Psoas muscle (tissue), 8 donors: ENCODE measurements around the gene RPTOR. TPM values are rescaled to one million over a fixed set of nuclear protein-coding genes. Genes with fewer than 3 reads are reported as not detected.

Experiments used
- ATAC-seq, 4 donors: fragments of 200-7000 bp; cut with Tn5 transposase; one replicate each; pipeline ENCODE4 v1.9.1; 2020; ENCODE audit warnings: moderate library complexity in 3 of 4, mild to moderate bottlenecking in 2 of 4
- DNase-seq, 2 donors: peaks; one replicate each; pipeline ENCODE4 v3.0.0-alpha.2; 2020
- H3K27ac ChIP-seq: fragments of 200-600 bp; one replicate; pipeline ENCODE4 v1.8.0; 2022
- H3K27me3 ChIP-seq, 3 donors: fragments of 200-600 bp in 1 of 3; one replicate each; pipeline versions ENCODE4 v1.6.1 to v1.8.0; 2013 to 2022; ENCODE audit warnings: low read length in 2 of 3, mild to moderate bottlenecking in 2 of 3, moderate library complexity in 1 of 3; ENCODE audit not compliant: insufficient read depth in 3 of 3
- H3K36me3 ChIP-seq, 2 donors: fragments of 200-600 bp in 1 of 2; one replicate each; pipeline versions ENCODE4 v1.6.1 to v1.8.0; 2013 to 2022; ENCODE audit warnings: low read depth in 1 of 2, mild to moderate bottlenecking in 1 of 2, moderate library complexity in 1 of 2; ENCODE audit not compliant: insufficient read depth in 1 of 2
- H3K4me1 ChIP-seq: fragments of 200-600 bp; one replicate; pipeline ENCODE4 v1.8.0; 2022
- H3K4me3 ChIP-seq: fragments of 200-600 bp; one replicate; pipeline ENCODE4 v1.8.0; 2022; ENCODE audit warnings: mild to moderate bottlenecking
- H3K9me3 ChIP-seq: fragments of 200-600 bp; one replicate; pipeline ENCODE4 v1.8.0; 2022
- WGBS, 3 donors: extraction: QIAGEN DNeasy Blood & Tissue Kit; methylation state at CpG; one replicate each; pipeline versions ENCODE4 v1.1.6 to v1.1.7; 2013; 5-methylcytosine and 5-hydroxymethylcytosine counted together
- intact Hi-C, 2 donors: fragments of 100-400 bp; cut with DNase I; formaldehyde crosslinking; loops; one replicate each; pipeline versions ENCODE4 v1.11.0 to v1.14.2; 2022
- polyA plus RNA-seq, 3 donors: library from polyadenylated mRNA; stranded (reverse); fragments of 200-250 nt; gene quantifications; one replicate each; pipeline ENCODE4 v1.2.3, GENCODE V29; 2013
- total RNA-seq, 4 donors: library from RNA; stranded (reverse); fragmentation: NEBNext Ultra II Directional in 2 of 4; extraction: Animal tissue kit (Norgen Biotek cat#: 25700) in 2 of 4; gene quantifications; one replicate each; pipeline versions ENCODE4 v1.2.1 to v1.2.4, GENCODE V29; 2021 to 2023
- TF ChIP-seq, protein P1 (sequence below): fragments of 200-600 bp; IDR thresholded peaks from one replicate; pipeline ENCODE4 v1.8.0; 2022; ENCODE audit warnings: antibody characterized with exemption
- donor health status: healthy with polysubstance abuse.
- donor health status: DM: no; HTN: no; CAD: no; lungs with moderate emphysema.
- donor health status: Bipolar disorder and iron deficiency.
- donor health status: healthy.
- donor health status: DM: yes; HTN: yes; CAD: no.
- donor health status: DM: no; HTN: no; CAD: no.
- donor health status: DM: no; HTN: no; CAD: no.
- donor health status: DM: yes; HTN: yes; CAD: no.

Gene RPTOR
- total and polyA plus RNA-seq, 7 donors, result 13.6 to 82.2 (median 32.5) TPM

DNA sequence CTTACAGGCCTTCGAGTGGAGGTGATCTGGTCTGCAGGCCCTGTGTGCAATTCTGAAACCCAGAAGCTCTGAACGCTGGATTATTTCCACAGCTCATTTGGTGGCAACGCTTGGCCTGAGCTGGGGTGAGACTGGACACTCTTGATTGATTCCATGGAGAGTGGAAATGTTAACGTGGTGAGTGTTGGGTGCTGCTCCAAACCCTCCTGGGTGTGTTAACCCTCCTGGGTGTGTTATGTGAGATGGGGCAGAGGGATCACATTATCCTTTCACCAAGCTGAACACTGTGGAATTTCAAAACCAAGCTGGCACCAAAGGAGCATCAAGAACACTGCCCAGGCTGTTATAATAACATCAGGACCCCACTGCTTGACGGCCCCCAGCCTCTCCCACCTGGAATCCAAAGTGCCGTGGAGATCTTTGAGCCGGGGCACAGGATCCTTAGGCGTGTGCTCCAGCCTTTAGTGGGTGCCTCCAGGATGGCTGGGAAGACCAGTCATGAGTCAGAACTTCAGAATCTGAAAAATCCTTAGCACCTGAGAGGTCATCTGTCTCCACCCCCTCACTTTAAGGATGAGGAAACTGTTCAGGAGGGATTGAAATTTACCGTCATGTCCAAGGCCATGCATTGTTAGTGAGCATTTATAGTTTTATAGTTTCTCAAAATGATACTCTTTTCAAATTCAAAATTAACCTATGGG lies 75.0 kb downstream of the RPTOR start:
- no peaks in the 10 kb centered on the region for H3K27me3 ChIP-seq
- intact Hi-C loops, result no loop called here
- H3K9me3 ChIP-seq, result no peaks in the 10 kb centered on the region
- peak overlapping the region; percentile 49 for H3K27ac ChIP-seq
- no peaks in the 10 kb centered on the region for H3K36me3 ChIP-seq
- H3K4me1 ChIP-seq, result peaks cover 27% of the 10 kb centered on the region
- H3K4me3 ChIP-seq, result no peak overlapping the region
- DNase-seq (no peak), ATAC-seq (peak; percentile 65 to 82 (median 76))
- whole genome bisulfite sequencing, 3 donors, result 39 to 65% (median 42%) methylated on average over 9 of the region's 9 CpGs
- TF ChIP-seq, protein P1, sequence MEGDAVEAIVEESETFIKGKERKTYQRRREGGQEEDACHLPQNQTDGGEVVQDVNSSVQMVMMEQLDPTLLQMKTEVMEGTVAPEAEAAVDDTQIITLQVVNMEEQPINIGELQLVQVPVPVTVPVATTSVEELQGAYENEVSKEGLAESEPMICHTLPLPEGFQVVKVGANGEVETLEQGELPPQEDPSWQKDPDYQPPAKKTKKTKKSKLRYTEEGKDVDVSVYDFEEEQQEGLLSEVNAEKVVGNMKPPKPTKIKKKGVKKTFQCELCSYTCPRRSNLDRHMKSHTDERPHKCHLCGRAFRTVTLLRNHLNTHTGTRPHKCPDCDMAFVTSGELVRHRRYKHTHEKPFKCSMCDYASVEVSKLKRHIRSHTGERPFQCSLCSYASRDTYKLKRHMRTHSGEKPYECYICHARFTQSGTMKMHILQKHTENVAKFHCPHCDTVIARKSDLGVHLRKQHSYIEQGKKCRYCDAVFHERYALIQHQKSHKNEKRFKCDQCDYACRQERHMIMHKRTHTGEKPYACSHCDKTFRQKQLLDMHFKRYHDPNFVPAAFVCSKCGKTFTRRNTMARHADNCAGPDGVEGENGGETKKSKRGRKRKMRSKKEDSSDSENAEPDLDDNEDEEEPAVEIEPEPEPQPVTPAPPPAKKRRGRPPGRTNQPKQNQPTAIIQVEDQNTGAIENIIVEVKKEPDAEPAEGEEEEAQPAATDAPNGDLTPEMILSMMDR, result no peak

DNA sequence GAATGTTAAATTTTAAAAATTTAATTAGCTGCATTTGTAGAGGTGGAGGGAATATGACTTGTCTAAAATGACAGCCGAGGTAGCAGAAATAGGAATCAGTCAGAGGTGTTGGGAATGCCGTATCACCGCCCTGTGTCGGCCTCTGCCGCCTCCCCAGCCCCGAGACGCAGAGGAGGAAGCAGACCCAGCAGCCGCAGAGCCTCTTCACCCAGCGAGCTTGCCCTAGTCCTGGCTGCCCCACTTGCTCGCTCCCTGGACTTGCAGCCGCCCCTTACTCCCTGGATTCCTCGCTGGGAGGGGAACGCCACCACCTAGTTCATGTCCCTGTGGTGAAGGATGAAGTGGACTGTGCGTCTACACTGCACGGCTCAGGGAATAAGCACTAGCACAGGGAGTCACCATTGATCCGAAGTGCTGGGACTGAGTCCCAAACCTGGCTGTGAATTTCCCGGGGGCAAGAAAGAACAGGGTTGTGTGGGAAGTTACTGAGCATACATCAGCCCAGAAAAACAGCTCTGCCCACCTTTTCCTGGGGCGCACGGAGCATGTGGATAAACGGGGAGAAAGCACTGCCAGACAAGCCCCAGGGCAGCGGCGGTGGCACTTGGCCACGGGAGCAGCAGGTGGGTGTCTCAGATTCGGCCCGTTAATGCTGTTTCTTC lies 76.8 kb downstream of the RPTOR start:
- Histone ChIP-seq H3K9me3 (no peaks in the 10 kb centered on the region), H3K36me3 (peaks cover 0 to 10% of the 10 kb centered on the region in 2 donors), H3K4me3 (no peak overlapping the region), H3K27me3 (no peaks in the 10 kb centered on the region), H3K27ac (no peak overlapping the region), H3K4me1 (peaks cover 27% of the 10 kb centered on the region)
- DNase-seq, result no peak
- ATAC-seq, result peak in 3 of 4 donors; percentile 14 to 25 (median 15)
- intact Hi-C loops, result no loop called here
- TF ChIP-seq, protein P1, result no peak
- WGBS, 3 donors, result 64 to 77% (median 66%) methylated on average over 25 of the region's 25 CpGs

DNA sequence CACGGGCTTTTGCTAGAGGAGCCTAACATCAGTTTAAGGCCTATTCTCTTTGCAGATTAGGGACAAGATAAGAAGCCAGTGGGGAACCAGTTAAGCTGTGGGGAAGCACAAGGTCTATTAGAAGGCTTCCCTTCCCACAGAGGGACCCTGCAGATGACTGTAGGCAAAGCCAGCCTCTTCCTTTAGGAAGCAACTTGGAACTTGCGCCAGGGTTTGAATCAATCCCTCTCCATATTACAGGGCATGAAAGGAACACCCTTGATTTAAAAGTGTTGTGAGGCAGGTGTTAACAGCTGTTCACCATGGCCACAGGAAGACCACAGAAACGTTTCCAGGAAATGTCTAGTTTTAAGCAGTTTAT lies 77.3 kb downstream of the RPTOR start:
- Histone ChIP-seq H3K4me3 (no peak overlapping the region), H3K27ac (no peak overlapping the region), H3K36me3 (peaks cover 2 to 14% of the 10 kb centered on the region in 2 donors), H3K27me3 (no peaks in the 10 kb centered on the region), H3K4me1 (peaks cover 27% of the 10 kb centered on the region), H3K9me3 (no peaks in the 10 kb centered on the region)
- intact Hi-C loops, result no loop called here
- 41 to 48% (median 42%) methylated on average over 3 of the region's 3 CpGs for WGBS, 3 donors
- ATAC-seq (peak in 1 of 4 donors; percentile 3), DNase-seq (no peak)
- TF ChIP-seq, protein P1, result no peak

DNA sequence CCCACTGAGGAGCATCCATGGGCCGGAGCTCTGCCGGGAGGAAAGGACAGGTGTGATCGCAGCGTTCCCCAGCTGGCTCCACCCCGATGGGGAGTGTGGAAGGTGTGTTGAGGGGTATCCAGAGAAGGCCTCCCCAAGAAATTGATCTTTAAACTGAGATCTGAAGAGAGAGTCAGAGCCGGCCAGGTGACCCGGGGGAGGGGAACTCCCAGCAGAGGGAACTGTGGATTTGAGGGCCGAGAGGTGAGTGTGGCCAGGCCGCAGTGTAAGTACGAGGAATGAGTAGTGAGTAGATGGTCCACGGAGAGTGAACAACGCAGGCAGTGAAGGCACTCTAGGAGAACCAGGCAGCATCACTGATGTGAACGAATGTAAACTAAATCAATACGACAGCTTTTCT lies 80.2 kb downstream of the RPTOR start:
- 90 to 93% (median 91%) methylated on average over 14 of the region's 14 CpGs for WGBS, 3 donors
- DNase-seq, result no peak

More for the DNA sequence above, 80.2 kb downstream of the RPTOR start:
- Histone ChIP-seq H3K9me3 (no peaks in the 10 kb centered on the region), H3K4me3 (no peak overlapping the region), H3K4me1 (peaks cover 11% of the 10 kb centered on the region), H3K36me3 (peaks cover 2 to 18% of the 10 kb centered on the region in 2 donors), H3K27me3 (no peaks in the 10 kb centered on the region), H3K27ac (no peak overlapping the region)
- intact Hi-C loops, result no loop called here
- ATAC-seq, result no peak
- TF ChIP-seq, protein P1, result no peak
